ENCODE results near the gene KCNQ1.
A peak's percentile ranks its signal among the peaks of the same experiment; 100 is the strongest.

Gene KCNQ1

GRCh38 chr11:2425506-2425905 lies 19.3 kb upstream of the KCNQ1 start:
- Histone ChIP-seq H3K4me3 (replicated peaks; ENCODE audit: low read depth, low read length) (no peak overlapping the region), H3K36me3 (ENCODE audit: control insufficient read depth, insufficient read depth, low read length) (no peaks in the 10 kb centered on the region), H3K27me3 (replicated peaks; ENCODE audit: control insufficient read depth, insufficient read depth, low read length) (no peaks in the 10 kb centered on the region; the same call in 1 of the 2 replicates)
- TF ChIP-seq, protein P1, sequence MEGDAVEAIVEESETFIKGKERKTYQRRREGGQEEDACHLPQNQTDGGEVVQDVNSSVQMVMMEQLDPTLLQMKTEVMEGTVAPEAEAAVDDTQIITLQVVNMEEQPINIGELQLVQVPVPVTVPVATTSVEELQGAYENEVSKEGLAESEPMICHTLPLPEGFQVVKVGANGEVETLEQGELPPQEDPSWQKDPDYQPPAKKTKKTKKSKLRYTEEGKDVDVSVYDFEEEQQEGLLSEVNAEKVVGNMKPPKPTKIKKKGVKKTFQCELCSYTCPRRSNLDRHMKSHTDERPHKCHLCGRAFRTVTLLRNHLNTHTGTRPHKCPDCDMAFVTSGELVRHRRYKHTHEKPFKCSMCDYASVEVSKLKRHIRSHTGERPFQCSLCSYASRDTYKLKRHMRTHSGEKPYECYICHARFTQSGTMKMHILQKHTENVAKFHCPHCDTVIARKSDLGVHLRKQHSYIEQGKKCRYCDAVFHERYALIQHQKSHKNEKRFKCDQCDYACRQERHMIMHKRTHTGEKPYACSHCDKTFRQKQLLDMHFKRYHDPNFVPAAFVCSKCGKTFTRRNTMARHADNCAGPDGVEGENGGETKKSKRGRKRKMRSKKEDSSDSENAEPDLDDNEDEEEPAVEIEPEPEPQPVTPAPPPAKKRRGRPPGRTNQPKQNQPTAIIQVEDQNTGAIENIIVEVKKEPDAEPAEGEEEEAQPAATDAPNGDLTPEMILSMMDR (IDR thresholded peaks at IDR 0.05; ENCODE audit: insufficient read depth, low read length, poor library complexity, severe bottlenecking), result no peak
- no peak for DNase-seq (ENCODE audit: extremely low read depth, insufficient read length)

DNA sequence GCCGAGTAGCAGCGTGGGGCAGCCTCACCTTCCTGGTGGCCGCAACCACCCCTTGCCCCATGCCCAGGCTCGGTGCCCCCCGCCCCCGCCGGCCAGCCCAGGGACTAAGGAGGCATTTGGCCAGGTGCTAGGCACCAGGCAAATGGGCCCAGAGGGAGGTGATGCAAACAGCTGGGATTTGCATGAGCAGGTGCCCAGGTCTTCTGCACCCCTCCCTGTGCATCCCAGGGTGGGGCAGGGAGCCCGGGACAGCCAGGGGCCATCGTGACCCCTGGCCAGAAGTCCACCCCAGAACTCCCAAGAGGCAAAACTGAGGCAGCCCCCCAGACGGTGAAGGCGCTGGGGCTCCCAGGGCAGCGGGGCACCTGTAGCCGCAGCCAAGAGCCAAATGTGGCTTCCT lies 18.6 kb upstream of the KCNQ1 start:
- H3K36me3 ChIP-seq (ENCODE audit: control insufficient read depth, insufficient read depth, low read length), result no peaks in the 10 kb centered on the region
- TF ChIP-seq, protein P1 (IDR thresholded peaks at IDR 0.05; ENCODE audit: insufficient read depth, low read length, poor library complexity, severe bottlenecking), result no peak
- no peak for DNase-seq (ENCODE audit: extremely low read depth, insufficient read length)
- no peaks in the 10 kb centered on the region; the same call in 1 of the 2 replicates for H3K27me3 ChIP-seq (replicated peaks; ENCODE audit: control insufficient read depth, insufficient read depth, low read length)
- H3K4me3 ChIP-seq (replicated peaks; ENCODE audit: low read depth, low read length), result no peak overlapping the region

GRCh38 chr11:2426826-2427521 lies 17.8 kb upstream of the KCNQ1 start:
- Histone ChIP-seq H3K4me3 (replicated peaks; ENCODE audit: low read depth, low read length) (no peak overlapping the region), H3K36me3 (ENCODE audit: control insufficient read depth, insufficient read depth, low read length) (no peaks in the 10 kb centered on the region), H3K27me3 (replicated peaks; ENCODE audit: control insufficient read depth, insufficient read depth, low read length) (no peaks in the 10 kb centered on the region; the same call in 1 of the 2 replicates)
- no peak for DNase-seq (ENCODE audit: extremely low read depth, insufficient read length)
- TF ChIP-seq, protein P1 (IDR thresholded peaks at IDR 0.05; ENCODE audit: insufficient read depth, low read length, poor library complexity, severe bottlenecking), result no peak

- no peak for DNase-seq (ENCODE audit: extremely low read depth, insufficient read length)
- TF ChIP-seq, protein P1 (IDR thresholded peaks at IDR 0.05; ENCODE audit: insufficient read depth, low read length, poor library complexity, severe bottlenecking), result no peak
- Histone ChIP-seq H3K36me3 (ENCODE audit: control insufficient read depth, insufficient read depth, low read length) (no peaks in the 10 kb centered on the region), H3K4me3 (replicated peaks; ENCODE audit: low read depth, low read length) (no peak overlapping the region), H3K27me3 (replicated peaks; ENCODE audit: control insufficient read depth, insufficient read depth, low read length) (no peaks in the 10 kb centered on the region; the same call in 1 of the 2 replicates)
Measured at GRCh38 chr11:2427721-2428321, 17.0 kb upstream of the KCNQ1 start.

- TF ChIP-seq, protein P1 (IDR thresholded peaks at IDR 0.05; ENCODE audit: insufficient read depth, low read length, poor library complexity, severe bottlenecking), result peak; percentile 86
- Histone ChIP-seq H3K36me3 (ENCODE audit: control insufficient read depth, insufficient read depth, low read length) (no peaks in the 10 kb centered on the region), H3K4me3 (replicated peaks; ENCODE audit: low read depth, low read length) (no peak overlapping the region), H3K27me3 (replicated peaks; ENCODE audit: control insufficient read depth, insufficient read depth, low read length) (no peaks in the 10 kb centered on the region; the same call in 1 of the 2 replicates)
- no peak for DNase-seq (ENCODE audit: extremely low read depth, insufficient read length)
Measured at GRCh38 chr11:2428322-2428795, 16.4 kb upstream of the KCNQ1 start.

All from GM06990 (cell line).